Panc1 (cell line): ENCODE data around the gene MOV10L1.

Source experiments
- CTCF ChIP-seq: fragments of 450-650 bp; IDR thresholded peaks from 2 replicates; pipeline ENCODE4 v1.5.1; 2017; ENCODE audit warnings: mild to moderate bottlenecking
- POLR2AphosphoS5 ChIP-seq: IDR thresholded peaks from 2 replicates; pipeline ENCODE4 v1.6.1; 2012; ENCODE audit warnings: mild to moderate bottlenecking, low read depth, low read length, moderate library complexity
- SIN3A ChIP-seq: IDR thresholded peaks from 2 replicates; pipeline ENCODE4 v1.6.1; 2012; ENCODE audit warnings: low read depth, mild to moderate bottlenecking, low read length, moderate library complexity, borderline replicate concordance; ENCODE audit not compliant: insufficient read depth

- no peak for TF ChIP-seq CTCF
- no peak for TF ChIP-seq SIN3A
- TF ChIP-seq POLR2AphosphoS5 = no peak
These were observed 84.8 kb downstream of the MOV10L1 start for GRCh38 chr22:50174382-50175190.
